ENCODE data around the gene ENDOV.

Gene ENDOV

GRCh38 chr17:80427366-80428282, 12.7 kb downstream of the ENDOV start:
- H3K4me3 ChIP-seq (ENCODE audit: low read depth, low read length) = no peak overlapping the region
- no peak overlapping the region for H3K27ac ChIP-seq
- TF ChIP-seq CTCF (IDR thresholded peaks at IDR 0.05; ENCODE audit: low read depth, low read length, missing control alignments) = no peak
- in situ Hi-C loops (cut with HindIII; ENCODE audit: low pct_ligation_motif_present, low sequenced_read_pairs) = loop anchor here (25.0 kb wide), 1 partner anchor 435 kb away; no protein-coding TSS in a partner anchor
- no peaks in the 10 kb centered on the region for H3K36me3 ChIP-seq (replicated peaks)
- DNase-seq = no peak
- H3K27me3 ChIP-seq (replicated peaks) = no peaks in the 10 kb centered on the region

- DNase-seq = no peak
- Histone ChIP-seq H3K36me3 (replicated peaks) (no peaks in the 10 kb centered on the region), H3K27me3 (replicated peaks) (no peaks in the 10 kb centered on the region), H3K4me3 (ENCODE audit: low read depth, low read length) (no peak overlapping the region), H3K27ac (no peak overlapping the region)
- in situ Hi-C loops (cut with HindIII; ENCODE audit: low pct_ligation_motif_present, low sequenced_read_pairs) = loop anchor here (25.0 kb wide), 1 partner anchor 434 kb away; no protein-coding TSS in a partner anchor
- no peak for TF ChIP-seq CTCF (IDR thresholded peaks at IDR 0.05; ENCODE audit: low read depth, low read length, missing control alignments)
Observed at GRCh38 chr17:80428363-80428762, 13.4 kb downstream of the ENDOV start.

GRCh38 chr17:80428796-80429195, 13.8 kb downstream of the ENDOV start:
- Histone ChIP-seq H3K36me3 (replicated peaks) (no peaks in the 10 kb centered on the region), H3K4me3 (ENCODE audit: low read depth, low read length) (no peak overlapping the region), H3K27me3 (replicated peaks) (no peaks in the 10 kb centered on the region), H3K27ac (no peak overlapping the region)
- DNase-seq = no peak
- TF ChIP-seq CTCF (IDR thresholded peaks at IDR 0.05; ENCODE audit: low read depth, low read length, missing control alignments) = no peak
- in situ Hi-C loops (cut with HindIII; ENCODE audit: low pct_ligation_motif_present, low sequenced_read_pairs) = loop anchor here (25.0 kb wide), 1 partner anchor 434 kb away; no protein-coding TSS in a partner anchor

- no peak overlapping the region for H3K4me3 ChIP-seq (ENCODE audit: low read depth, low read length)
- no peaks in the 10 kb centered on the region for H3K27me3 ChIP-seq (replicated peaks)
- no peak overlapping the region for H3K27ac ChIP-seq
- in situ Hi-C loops (cut with HindIII; ENCODE audit: low pct_ligation_motif_present, low sequenced_read_pairs) = loop anchor here (25.0 kb wide), 1 partner anchor 433 kb away; no protein-coding TSS in a partner anchor
- no peak for TF ChIP-seq CTCF (IDR thresholded peaks at IDR 0.05; ENCODE audit: low read depth, low read length, missing control alignments)
- no peaks in the 10 kb centered on the region for H3K36me3 ChIP-seq (replicated peaks)
- no peak for DNase-seq
Observed at GRCh38 chr17:80429356-80430275, 14.6 kb downstream of the ENDOV start.

- H3K27me3 ChIP-seq (replicated peaks) = no peaks in the 10 kb centered on the region
- no peak for DNase-seq
- no peak for TF ChIP-seq CTCF (IDR thresholded peaks at IDR 0.05; ENCODE audit: low read depth, low read length, missing control alignments)
- in situ Hi-C loops (cut with HindIII; ENCODE audit: low pct_ligation_motif_present, low sequenced_read_pairs) = loop anchor here (25.0 kb wide), 1 partner anchor 432 kb away; no protein-coding TSS in a partner anchor
- no peak overlapping the region for H3K4me3 ChIP-seq (ENCODE audit: low read depth, low read length)
- no peak overlapping the region for H3K27ac ChIP-seq
- no peaks in the 10 kb centered on the region for H3K36me3 ChIP-seq (replicated peaks)
Observed at GRCh38 chr17:80430446-80431245, 15.7 kb downstream of the ENDOV start.

Data from brain microvascular endothelial cell (primary cell).